WTC11 (cell line): ENCODE data around the gene CCBE1. TPM values are rescaled to one million over a fixed set of nuclear protein-coding genes. Genes with fewer than 3 reads are reported as not detected.

Experiments used
- ATAC-seq: fragments of 200-7000 bp; cut with Tn5 transposase; 2 replicates; pipeline ENCODE4 v1.10.0; 2021; ENCODE audit warnings: mild to moderate bottlenecking, moderate library complexity
- CTCF ChIA-PET: fragments of 300-600 bp; sonication (Branson Sonifier 250); formaldehyde crosslinking; loops from one replicate; lab custom pipeline; 2021; ENCODE audit warnings: antibody characterized with exemption; lab: Charles Lee
- POLR2A ChIA-PET: fragments of 350-600 bp; sonication (Branson Sonifier 250); formaldehyde crosslinking; loops from one replicate; lab custom pipeline; 2021; ENCODE audit warnings: antibody characterized with exemption; lab: Charles Lee
- DNase-seq: peaks from one replicate; pipeline ENCODE4 v3.0.0; 2021; ENCODE audit warnings: low spot score
- H3K27ac Mint-ChIP-seq: 2 replicates; pipeline ENCODE4 v1.8.0; 2021; ENCODE audit warnings: mixed read lengths
- H3K27me3 Mint-ChIP-seq: 2 replicates; pipeline ENCODE4 v1.8.0; 2021; ENCODE audit warnings: low read depth, mild to moderate bottlenecking, moderate library complexity, mixed read lengths
- H3K36me3 Mint-ChIP-seq: 2 replicates; pipeline ENCODE4 v1.8.0; 2021; ENCODE audit warnings: mixed read lengths
- H3K4me1 Mint-ChIP-seq: 2 replicates; pipeline ENCODE4 v1.8.0; 2022; ENCODE audit warnings: mixed read lengths
- H3K4me3 Mint-ChIP-seq: 2 replicates; pipeline ENCODE4 v1.8.0; 2021; ENCODE audit warnings: mild to moderate bottlenecking, moderate library complexity, mixed read lengths
- H3K9me3 Mint-ChIP-seq: 2 replicates; pipeline ENCODE4 v1.8.0; 2021; ENCODE audit warnings: mixed read lengths
- GABPB1 ChIP-seq: sonication (generic); formaldehyde crosslinking; IDR thresholded peaks from 2 replicates; pipeline ENCODE4 v1.8.1; 2023; ENCODE audit warnings: mild to moderate bottlenecking, missing genetic modification reagents
- JUN ChIP-seq: sonication (generic); formaldehyde crosslinking; IDR thresholded peaks from 2 replicates; pipeline ENCODE4 v1.8.0; 2023; ENCODE audit warnings: mild to moderate bottlenecking, missing genetic modification reagents
- NFYB ChIP-seq: sonication (generic); formaldehyde crosslinking; conservative IDR thresholded peaks from 2 replicates; pipeline ENCODE4 v1.8.0; 2022; ENCODE audit warnings: low read depth, missing genetic modification reagents
- OVOL2 ChIP-seq: fragments of 250-450 bp; sonication (Bioruptor Pico); IDR thresholded peaks from 2 replicates; pipeline ENCODE4 v1.9.0; 2021; ENCODE audit warnings: mild to moderate bottlenecking, borderline replicate concordance
- SOX15 ChIP-seq: fragments of 250-450 bp; sonication (Bioruptor Pico); IDR thresholded peaks from 2 replicates; pipeline ENCODE4 v1.9.0; 2021; ENCODE audit warnings: mild to moderate bottlenecking
- TEAD1 ChIP-seq: sonication (generic); formaldehyde crosslinking; IDR thresholded peaks from 2 replicates; pipeline ENCODE4 v1.8.0; 2022; ENCODE audit warnings: mild to moderate bottlenecking, missing genetic modification reagents
- ZNF219 ChIP-seq: sonication (generic); formaldehyde crosslinking; IDR thresholded peaks from 2 replicates; pipeline ENCODE4 v1.8.0; 2023; ENCODE audit warnings: missing genetic modification reagents, mild to moderate bottlenecking, borderline replicate concordance
- ZNF396 ChIP-seq: fragments of 250-450 bp; sonication (Bioruptor Pico); IDR thresholded peaks from 2 replicates; pipeline ENCODE4 v1.8.0; 2021; ENCODE audit warnings: mild to moderate bottlenecking, moderate library complexity, borderline replicate concordance
- ZNF416 ChIP-seq: fragments of 250-450 bp; sonication (Bioruptor Pico); IDR thresholded peaks from 2 replicates; pipeline ENCODE4 v1.9.0; 2021; ENCODE audit warnings: mild to moderate bottlenecking, inconsistent platforms
- total RNA-seq: library from RNA; stranded (reverse); gene quantifications from 3 replicates; pipeline ENCODE4 v1.2.3, GENCODE V29; 2021
- TF ChIP-seq, protein P1 (sequence below): fragments of 250-450 bp; sonication (Bioruptor Pico); IDR thresholded peaks from 2 replicates; pipeline ENCODE4 v1.8.0; 2021; ENCODE audit warnings: mild to moderate bottlenecking
- TF ChIP-seq, protein P2 (sequence below): sonication (generic); formaldehyde crosslinking; IDR thresholded peaks from 2 replicates; pipeline ENCODE4 v1.8.0; 2022; ENCODE audit warnings: mild to moderate bottlenecking, missing genetic modification reagents
- TF ChIP-seq, protein P3 (sequence below): sonication (generic); formaldehyde crosslinking; conservative IDR thresholded peaks from 2 replicates; pipeline ENCODE4 v1.8.1; 2022; ENCODE audit warnings: mild to moderate bottlenecking, missing genetic modification reagents
- TF ChIP-seq, protein P4 (sequence below): sonication (generic); formaldehyde crosslinking; IDR thresholded peaks from 2 replicates; pipeline ENCODE4 v1.8.0; 2022; ENCODE audit warnings: mild to moderate bottlenecking, missing genetic modification reagents
- TF ChIP-seq, protein P5 (sequence below): sonication (generic); formaldehyde crosslinking; IDR thresholded peaks from 2 replicates; pipeline ENCODE4 v1.8.1; 2022; ENCODE audit warnings: missing genetic modification reagents, borderline replicate concordance
- TF ChIP-seq, protein P6 (sequence below): sonication (generic); formaldehyde crosslinking; IDR thresholded peaks from 2 replicates; pipeline ENCODE4 v1.8.0; 2023; ENCODE audit warnings: missing genetic modification reagents
- TF ChIP-seq, protein P7 (sequence below): fragments of 250-450 bp; sonication (Bioruptor Pico); IDR thresholded peaks from 2 replicates; pipeline ENCODE4 v1.9.0; 2021; ENCODE audit warnings: mild to moderate bottlenecking, borderline replicate concordance

CCBE1 gene
- total RNA-seq, 1 experiment from 2014 or later, result 9.7 TPM

DNA sequence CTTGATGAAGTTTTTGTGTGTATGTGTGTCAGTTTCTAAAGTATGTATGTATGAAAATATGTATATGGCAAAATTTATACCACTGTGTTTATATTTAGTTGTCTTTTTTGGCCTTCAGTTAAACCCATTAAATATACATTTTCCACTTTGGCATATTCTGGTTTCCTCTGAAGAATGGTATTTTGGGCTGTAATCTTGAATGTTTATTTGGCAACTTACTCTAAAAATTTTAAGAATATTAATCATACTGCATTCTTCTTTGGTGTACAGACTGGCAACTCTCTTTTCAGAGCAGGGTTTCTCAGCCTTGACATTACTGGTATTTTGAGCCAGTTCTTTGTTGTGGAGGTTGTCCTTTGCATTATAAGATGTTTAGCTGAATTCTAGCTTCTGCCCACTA, 27.9 kb upstream of the CCBE1 start:
- Mint-ChIP-seq H3K27ac (no peak overlapping the region), H3K36me3 (no peaks in the 10 kb centered on the region), H3K9me3 (peaks cover 5% of the 10 kb centered on the region), H3K27me3 (peaks cover 2% of the 10 kb centered on the region; the same call in 1 of the 2 replicates), H3K4me3 (no peak overlapping the region), H3K4me1 (peaks cover 11% of the 10 kb centered on the region)
- ATAC-seq (no peak), DNase-seq (no peak)
- CTCF ChIA-PET, result interaction anchor here (1.4 kb wide), 1 partner anchor 28 kb away, joined by 8 read pairs; the partner anchor contains the start of gene CCBE1
- POLR2A ChIA-PET, result no interaction called here
- TF ChIP-seq ZNF416 (CRISPR knock-in tag) (no peak), OVOL2 (CRISPR knock-in tag) (no peak), SOX15 (no peak), GABPB1 (CRISPR knock-in tag) (no peak), TEAD1 (CRISPR knock-in tag) (no peak)
- TF ChIP-seq, protein P1, sequence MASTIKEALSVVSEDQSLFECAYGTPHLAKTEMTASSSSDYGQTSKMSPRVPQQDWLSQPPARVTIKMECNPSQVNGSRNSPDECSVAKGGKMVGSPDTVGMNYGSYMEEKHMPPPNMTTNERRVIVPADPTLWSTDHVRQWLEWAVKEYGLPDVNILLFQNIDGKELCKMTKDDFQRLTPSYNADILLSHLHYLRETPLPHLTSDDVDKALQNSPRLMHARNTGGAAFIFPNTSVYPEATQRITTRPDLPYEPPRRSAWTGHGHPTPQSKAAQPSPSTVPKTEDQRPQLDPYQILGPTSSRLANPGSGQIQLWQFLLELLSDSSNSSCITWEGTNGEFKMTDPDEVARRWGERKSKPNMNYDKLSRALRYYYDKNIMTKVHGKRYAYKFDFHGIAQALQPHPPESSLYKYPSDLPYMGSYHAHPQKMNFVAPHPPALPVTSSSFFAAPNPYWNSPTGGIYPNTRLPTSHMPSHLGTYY (CRISPR knock-in tag), result no peak
- TF ChIP-seq, protein P2, sequence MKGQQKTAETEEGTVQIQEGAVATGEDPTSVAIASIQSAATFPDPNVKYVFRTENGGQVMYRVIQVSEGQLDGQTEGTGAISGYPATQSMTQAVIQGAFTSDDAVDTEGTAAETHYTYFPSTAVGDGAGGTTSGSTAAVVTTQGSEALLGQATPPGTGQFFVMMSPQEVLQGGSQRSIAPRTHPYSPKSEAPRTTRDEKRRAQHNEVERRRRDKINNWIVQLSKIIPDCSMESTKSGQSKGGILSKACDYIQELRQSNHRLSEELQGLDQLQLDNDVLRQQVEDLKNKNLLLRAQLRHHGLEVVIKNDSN (CRISPR knock-in tag), result no peak
- TF ChIP-seq, protein P3, sequence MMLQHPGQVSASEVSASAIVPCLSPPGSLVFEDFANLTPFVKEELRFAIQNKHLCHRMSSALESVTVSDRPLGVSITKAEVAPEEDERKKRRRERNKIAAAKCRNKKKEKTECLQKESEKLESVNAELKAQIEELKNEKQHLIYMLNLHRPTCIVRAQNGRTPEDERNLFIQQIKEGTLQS (CRISPR knock-in tag), result no peak
- TF ChIP-seq, protein P4, sequence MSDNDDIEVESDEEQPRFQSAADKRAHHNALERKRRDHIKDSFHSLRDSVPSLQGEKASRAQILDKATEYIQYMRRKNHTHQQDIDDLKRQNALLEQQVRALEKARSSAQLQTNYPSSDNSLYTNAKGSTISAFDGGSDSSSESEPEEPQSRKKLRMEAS (CRISPR knock-in tag), result no peak
- TF ChIP-seq, protein P5, sequence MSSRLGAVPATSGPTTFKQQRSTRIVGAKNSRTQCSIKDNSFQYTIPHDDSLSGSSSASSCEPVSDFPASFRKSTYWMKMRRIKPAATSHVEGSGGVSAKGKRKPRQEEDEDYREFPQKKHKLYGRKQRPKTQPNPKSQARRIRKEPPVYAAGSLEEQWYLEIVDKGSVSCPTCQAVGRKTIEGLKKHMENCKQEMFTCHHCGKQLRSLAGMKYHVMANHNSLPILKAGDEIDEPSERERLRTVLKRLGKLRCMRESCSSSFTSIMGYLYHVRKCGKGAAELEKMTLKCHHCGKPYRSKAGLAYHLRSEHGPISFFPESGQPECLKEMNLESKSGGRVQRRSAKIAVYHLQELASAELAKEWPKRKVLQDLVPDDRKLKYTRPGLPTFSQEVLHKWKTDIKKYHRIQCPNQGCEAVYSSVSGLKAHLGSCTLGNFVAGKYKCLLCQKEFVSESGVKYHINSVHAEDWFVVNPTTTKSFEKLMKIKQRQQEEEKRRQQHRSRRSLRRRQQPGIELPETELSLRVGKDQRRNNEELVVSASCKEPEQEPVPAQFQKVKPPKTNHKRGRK (CRISPR knock-in tag), result no peak
- TF ChIP-seq, protein P6, sequence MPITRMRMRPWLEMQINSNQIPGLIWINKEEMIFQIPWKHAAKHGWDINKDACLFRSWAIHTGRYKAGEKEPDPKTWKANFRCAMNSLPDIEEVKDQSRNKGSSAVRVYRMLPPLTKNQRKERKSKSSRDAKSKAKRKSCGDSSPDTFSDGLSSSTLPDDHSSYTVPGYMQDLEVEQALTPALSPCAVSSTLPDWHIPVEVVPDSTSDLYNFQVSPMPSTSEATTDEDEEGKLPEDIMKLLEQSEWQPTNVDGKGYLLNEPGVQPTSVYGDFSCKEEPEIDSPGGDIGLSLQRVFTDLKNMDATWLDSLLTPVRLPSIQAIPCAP (CRISPR knock-in tag), result no peak

DNA sequence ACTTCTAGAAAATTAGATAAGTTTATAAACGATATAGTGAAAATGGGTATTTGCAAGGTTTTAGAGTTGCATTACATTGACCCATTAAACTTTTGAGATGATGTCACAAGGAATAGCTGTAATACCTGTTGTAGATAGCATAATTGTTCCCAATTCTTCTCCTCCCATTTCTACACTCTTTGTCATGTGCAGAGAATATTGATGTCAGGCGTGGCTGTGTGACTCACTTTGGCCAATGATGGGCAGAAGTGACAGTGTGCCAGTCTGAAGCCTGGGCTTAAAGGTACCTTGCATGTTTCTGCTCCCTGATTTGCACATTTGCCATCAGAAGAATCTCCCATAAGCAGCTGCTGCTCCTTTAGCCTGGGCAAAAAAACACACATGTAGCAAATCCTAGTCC, 26.9 kb upstream of the CCBE1 start:
- Mint-ChIP-seq H3K4me3 (no peak overlapping the region), H3K27ac (no peak overlapping the region), H3K9me3 (peaks cover 5% of the 10 kb centered on the region), H3K4me1 (peaks cover 6% of the 10 kb centered on the region), H3K36me3 (no peaks in the 10 kb centered on the region)
- ATAC-seq, result no peak
- POLR2A ChIA-PET, result no interaction called here
- TF ChIP-seq, protein P2 (CRISPR knock-in tag), result no peak
- TF ChIP-seq, protein P7, sequence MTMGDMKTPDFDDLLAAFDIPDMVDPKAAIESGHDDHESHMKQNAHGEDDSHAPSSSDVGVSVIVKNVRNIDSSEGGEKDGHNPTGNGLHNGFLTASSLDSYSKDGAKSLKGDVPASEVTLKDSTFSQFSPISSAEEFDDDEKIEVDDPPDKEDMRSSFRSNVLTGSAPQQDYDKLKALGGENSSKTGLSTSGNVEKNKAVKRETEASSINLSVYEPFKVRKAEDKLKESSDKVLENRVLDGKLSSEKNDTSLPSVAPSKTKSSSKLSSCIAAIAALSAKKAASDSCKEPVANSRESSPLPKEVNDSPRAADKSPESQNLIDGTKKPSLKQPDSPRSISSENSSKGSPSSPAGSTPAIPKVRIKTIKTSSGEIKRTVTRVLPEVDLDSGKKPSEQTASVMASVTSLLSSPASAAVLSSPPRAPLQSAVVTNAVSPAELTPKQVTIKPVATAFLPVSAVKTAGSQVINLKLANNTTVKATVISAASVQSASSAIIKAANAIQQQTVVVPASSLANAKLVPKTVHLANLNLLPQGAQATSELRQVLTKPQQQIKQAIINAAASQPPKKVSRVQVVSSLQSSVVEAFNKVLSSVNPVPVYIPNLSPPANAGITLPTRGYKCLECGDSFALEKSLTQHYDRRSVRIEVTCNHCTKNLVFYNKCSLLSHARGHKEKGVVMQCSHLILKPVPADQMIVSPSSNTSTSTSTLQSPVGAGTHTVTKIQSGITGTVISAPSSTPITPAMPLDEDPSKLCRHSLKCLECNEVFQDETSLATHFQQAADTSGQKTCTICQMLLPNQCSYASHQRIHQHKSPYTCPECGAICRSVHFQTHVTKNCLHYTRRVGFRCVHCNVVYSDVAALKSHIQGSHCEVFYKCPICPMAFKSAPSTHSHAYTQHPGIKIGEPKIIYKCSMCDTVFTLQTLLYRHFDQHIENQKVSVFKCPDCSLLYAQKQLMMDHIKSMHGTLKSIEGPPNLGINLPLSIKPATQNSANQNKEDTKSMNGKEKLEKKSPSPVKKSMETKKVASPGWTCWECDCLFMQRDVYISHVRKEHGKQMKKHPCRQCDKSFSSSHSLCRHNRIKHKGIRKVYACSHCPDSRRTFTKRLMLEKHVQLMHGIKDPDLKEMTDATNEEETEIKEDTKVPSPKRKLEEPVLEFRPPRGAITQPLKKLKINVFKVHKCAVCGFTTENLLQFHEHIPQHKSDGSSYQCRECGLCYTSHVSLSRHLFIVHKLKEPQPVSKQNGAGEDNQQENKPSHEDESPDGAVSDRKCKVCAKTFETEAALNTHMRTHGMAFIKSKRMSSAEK (CRISPR knock-in tag), result no peak
- no peak for TF ChIP-seq ZNF219 (CRISPR knock-in tag)
- no peak for TF ChIP-seq NFYB (CRISPR knock-in tag)
- no peak for TF ChIP-seq JUN
- no peak for TF ChIP-seq ZNF396 (CRISPR knock-in tag)
- TF ChIP-seq, all 79 proteins: peak for 0
- H3K27me3 Mint-ChIP-seq, result peaks cover 2% of the 10 kb centered on the region; the same call in 1 of the 2 replicates
- CTCF ChIA-PET, result interaction anchor here (1.4 kb wide), 1 partner anchor 27 kb away, joined by 8 read pairs; the partner anchor contains the start of gene CCBE1
- DNase-seq, result no peak
